Right atrium auricular region (tissue), 2 donors: ENCODE measurements around the gene METTL15. TPM values are rescaled to one million over a fixed set of nuclear protein-coding genes. Genes with fewer than 3 reads are reported as not detected.
"Not testable (repeated sequence)": the region's sequence is repeated elsewhere in the genome, so short reads cannot be mapped to it uniquely, and the experiment has no call there.

Source experiments
- DNase-seq: peaks from one replicate; pipeline ENCODE4 v3.0.0-alpha.2; 2019; ENCODE audit warnings: low spot score
- H3K27ac ChIP-seq, 2 donors: fragments of 200-600 bp; sonication (generic); 1 replicate in 1 of 2; 2 replicates in 1 of 2; pipeline ENCODE4 v1.5.1; 2016 to 2019
- H3K27me3 ChIP-seq, 2 donors: fragments of 200-600 bp; sonication (generic); one replicate each; pipeline versions ENCODE4 v1.5.1 to v1.6.0; 2017 to 2019
- H3K36me3 ChIP-seq: fragments of 200-600 bp; sonication (generic); one replicate; pipeline ENCODE4 v1.5.1; 2016
- H3K4me1 ChIP-seq, 2 donors: fragments of 200-600 bp; sonication (generic); one replicate each; pipeline versions ENCODE4 v1.5.1 to v1.6.0; 2017 to 2019
- H3K4me3 ChIP-seq, 2 donors: fragments of 200-600 bp; sonication (generic); 1 replicate in 1 of 2; 2 replicates in 1 of 2; pipeline ENCODE4 v1.5.1; 2017 to 2019; ENCODE audit warnings: mild to moderate bottlenecking in 1 of 2, moderate library complexity in 1 of 2
- H3K9me3 ChIP-seq, 2 donors: fragments of 200-600 bp; sonication (generic); one replicate each; pipeline ENCODE4 v1.5.1; 2019
- CTCF ChIP-seq, 2 donors: fragments of 200-600 bp; sonication (generic); IDR thresholded peaks; one replicate each; pipeline ENCODE4 v1.5.1; 2019; ENCODE audit warnings: antibody characterized with exemption in 2 of 2
- total RNA-seq, 2 donors: library from RNA; depleted of rRNA; stranded (reverse); fragments of >200 nt; gene quantifications; one replicate each; pipeline ENCODE4 v1.1.0, GENCODE V29; 2016

The METTL15 gene
- total RNA-seq, 2 donors from 2014 or later: 5.3 to 9.5 TPM

- no peak for TF ChIP-seq CTCF (IDR thresholded peaks at IDR 0.05)
- no peaks in the 10 kb centered on the region for H3K9me3 ChIP-seq
- no peak overlapping the region for H3K4me3 ChIP-seq
- DNase-seq: no peak
- H3K36me3 ChIP-seq: no peaks in the 10 kb centered on the region
- H3K4me1 ChIP-seq: no peaks in the 10 kb centered on the region
- H3K27me3 ChIP-seq: no peaks in the 10 kb centered on the region
- no peak overlapping the region for H3K27ac ChIP-seq
Observed at GRCh38 chr11:28346721-28347120, 238.5 kb downstream of the METTL15 start.

GRCh38 chr11:28347371-28347770 is 239.2 kb downstream of the METTL15 start:
- Histone ChIP-seq H3K4me1 (no peaks in the 10 kb centered on the region), H3K27me3 (no peaks in the 10 kb centered on the region), H3K27ac (no peak overlapping the region), H3K9me3 (no peaks in the 10 kb centered on the region), H3K4me3 (no peak overlapping the region), H3K36me3 (no peaks in the 10 kb centered on the region)
- TF ChIP-seq CTCF (IDR thresholded peaks at IDR 0.05): no peak
- no peak for DNase-seq

- Histone ChIP-seq H3K27ac (no peak overlapping the region), H3K36me3 (no peaks in the 10 kb centered on the region), H3K4me3 (no peak overlapping the region), H3K27me3 (no peaks in the 10 kb centered on the region), H3K4me1 (no peaks in the 10 kb centered on the region), H3K9me3 (no peaks in the 10 kb centered on the region)
- DNase-seq: no peak
- no peak for TF ChIP-seq CTCF (IDR thresholded peaks at IDR 0.05)
Observed at GRCh38 chr11:28350216-28350615, 242.0 kb downstream of the METTL15 start.

- no peak overlapping the region for H3K4me3 ChIP-seq
- no peaks in the 10 kb centered on the region for H3K27me3 ChIP-seq
- no peak for DNase-seq
- TF ChIP-seq CTCF (IDR thresholded peaks at IDR 0.05): no peak
- no peaks in the 10 kb centered on the region for H3K4me1 ChIP-seq
- H3K9me3 ChIP-seq: no peaks in the 10 kb centered on the region
- H3K27ac ChIP-seq: no peak overlapping the region
- H3K36me3 ChIP-seq: no peaks in the 10 kb centered on the region
Observed at GRCh38 chr11:28353991-28354390, 245.8 kb downstream of the METTL15 start.

GRCh38 chr11:28366549-28367346 is 258.6 kb downstream of the METTL15 start:
- no peaks in the 10 kb centered on the region for H3K36me3 ChIP-seq
- DNase-seq: no peak
- TF ChIP-seq CTCF (IDR thresholded peaks at IDR 0.05): no peak
- no peak overlapping the region for H3K27ac ChIP-seq
- peaks cover 0 to 5% of the 10 kb centered on the region in 2 donors for H3K4me1 ChIP-seq
- H3K9me3 ChIP-seq: peaks cover 0 to 46% of the 10 kb centered on the region in 2 donors
- no peaks in the 10 kb centered on the region for H3K27me3 ChIP-seq
- no peak overlapping the region for H3K4me3 ChIP-seq

GRCh38 chr11:28378095-28378494 is 269.9 kb downstream of the METTL15 start:
- not testable (repeated sequence) for H3K27me3 ChIP-seq, H3K9me3 ChIP-seq, DNase-seq, H3K36me3 ChIP-seq, H3K4me1 ChIP-seq, H3K27ac ChIP-seq, H3K4me3 ChIP-seq

Other genes starting within 250 kb of the METTL15 start
- under 1 TPM; 0.43 to 0.52 TPM for gene KIF18A, start 232 bp upstream of the METTL15 start, total RNA-seq